A549 (cell line): Measurements from ENCODE around the gene CTNNA1. TPM values are rescaled to one million over a fixed set of nuclear protein-coding genes. Genes with fewer than 3 reads are reported as not detected.

Source experiments
- ATAC-seq, 2 experiments: fragments of 200-7000 bp in 1 of 2; fragments of >200 bp in 1 of 2; cut with Nextera tagmentation in 1 of 2; cut with Tn5 transposase in 1 of 2; 3 replicates each; pipeline versions ENCODE4 v1.8.0 to v1.9.1; 2018 to 2020; ENCODE audit warnings: mild to moderate bottlenecking in 1 of 2, moderate library complexity in 1 of 2
- CTCF ChIA-PET: fragments of 300-600 bp; sonication (Branson Sonifier 250); formaldehyde crosslinking; extraction: SDS; loops from one replicate; lab custom pipeline; 2021; ENCODE audit warnings: antibody characterized with exemption, inconsistent platforms; lab: Yijun Ruan, JAX
- POLR2A ChIA-PET: fragments of 350-600 bp; formaldehyde crosslinking; extraction: SDS; loops from one replicate; lab custom pipeline; 2021; ENCODE audit warnings: antibody characterized with exemption, inconsistent platforms; lab: Yijun Ruan, JAX
- DNase-seq, 2 experiments: peaks; one replicate each; pipeline versions ENCODE4 v3.0.0 to v3.0.0-alpha.2; 2011 to 2016; ENCODE audit warnings: low read depth in 1 of 2, low spot score in 1 of 2
- FAIRE-seq: peaks from 2 replicates; lab custom pipeline; 2011; peaks lifted over from hg19 to GRCh38; lab: Jason Lieb, UNC
- H3K27ac ChIP-seq, 2 experiments: fragments of >200 bp; sonication (Bioruptor Twin); formaldehyde crosslinking; 3 replicates each; pipeline ENCODE4 v1.5.1; 2016 to 2017
- H3K4me1 ChIP-seq: fragments of >200 bp; sonication (Bioruptor Twin); formaldehyde crosslinking; 3 replicates; pipeline ENCODE4 v1.6.1; 2016
- H3K4me2 ChIP-seq: fragments of >200 bp; sonication (Bioruptor Twin); formaldehyde crosslinking; 3 replicates; pipeline ENCODE4 v1.6.1; 2016
- H3K4me3 ChIP-seq: fragments of >200 bp; sonication (Bioruptor Twin); formaldehyde crosslinking; 3 replicates; pipeline ENCODE4 v1.5.1; 2016
- H3K9me3 ChIP-seq: fragments of >200 bp; sonication (Bioruptor Twin); formaldehyde crosslinking; 3 replicates; pipeline ENCODE4 v1.6.1; 2016
- CBX2 ChIP-seq: fragments of 200-600 bp; sonication (generic); IDR thresholded peaks from 2 replicates; pipeline ENCODE4 v1.6.1; 2016; ENCODE audit warnings: low read depth, mild to moderate bottlenecking, borderline replicate concordance
- CHD2 ChIP-seq: fragments of 150-350 bp; IDR thresholded peaks from 2 replicates; pipeline ENCODE4 v1.6.1; 2014; ENCODE audit warnings: low read length; ENCODE audit not compliant: partially characterized antibody
- CHD4 ChIP-seq: fragments of 200-600 bp; sonication (generic); IDR thresholded peaks from 2 replicates; pipeline ENCODE4 v1.6.1; 2016; ENCODE audit warnings: antibody characterized with exemption, mild to moderate bottlenecking, borderline replicate concordance
- EHF ChIP-seq: fragments of 250-450 bp; sonication (Bioruptor Pico); IDR thresholded peaks from 2 replicates; pipeline ENCODE4 v1.5.0; 2020; ENCODE audit warnings: mild to moderate bottlenecking
- EHMT2 ChIP-seq: fragments of 200-600 bp; sonication (generic); IDR thresholded peaks from 2 replicates; pipeline ENCODE4 v1.6.1; 2016; ENCODE audit warnings: antibody characterized with exemption, low read depth, mild to moderate bottlenecking, moderate library complexity
- FOSB ChIP-seq: fragments of 250-450 bp; sonication (Bioruptor Pico); IDR thresholded peaks from 2 replicates; pipeline ENCODE4 v1.5.0; 2020; ENCODE audit warnings: mild to moderate bottlenecking, moderate library complexity
- FOSL2 ChIP-seq, 2 experiments: fragments of 450-650 bp in 1 of 2; fragments of >200 bp in 1 of 2; sonication (Bioruptor Twin) in 1 of 2; formaldehyde crosslinking; IDR thresholded peaks; 2 replicates each; pipeline versions ENCODE4 v1.5.0 to v1.6.1; 2016 to 2020; ENCODE audit warnings: mild to moderate bottlenecking in 1 of 2, moderate library complexity in 1 of 2
- HOXB13 ChIP-seq: fragments of 250-450 bp; sonication (Bioruptor Pico); IDR thresholded peaks from 2 replicates; pipeline ENCODE4 v1.5.0; 2020; ENCODE audit warnings: low read depth, mild to moderate bottlenecking, moderate library complexity
- HOXB5 ChIP-seq: fragments of 250-450 bp; sonication (Bioruptor Pico); IDR thresholded peaks from 2 replicates; pipeline ENCODE4 v1.5.0; 2020; ENCODE audit warnings: mild to moderate bottlenecking, moderate library complexity
- JUN ChIP-seq, 2 experiments: fragments of >200 bp; sonication (Bioruptor Twin); formaldehyde crosslinking; IDR thresholded peaks; 2 replicates in 1 of 2; 3 replicates in 1 of 2; pipeline ENCODE4 v1.6.1; 2016 to 2017
- JUNB ChIP-seq: fragments of >200 bp; sonication (Bioruptor Twin); formaldehyde crosslinking; IDR thresholded peaks from 2 replicates; pipeline ENCODE4 v1.6.1; 2016
- KDM1A ChIP-seq: fragments of 200-600 bp; sonication (generic); IDR thresholded peaks from 2 replicates; pipeline ENCODE4 v1.6.1; 2016; ENCODE audit warnings: low read depth, mild to moderate bottlenecking
- MAZ ChIP-seq: fragments of 150-350 bp; IDR thresholded peaks from 2 replicates; pipeline ENCODE4 v1.6.1; 2014; ENCODE audit warnings: antibody characterized with exemption, low read depth, low read length, borderline replicate concordance
- NFE2L2 ChIP-seq: fragments of 150-350 bp; conservative IDR thresholded peaks from 2 replicates; pipeline ENCODE4 v1.6.1; 2014; ENCODE audit warnings: low read length
- NPAS2 ChIP-seq: fragments of 250-450 bp; sonication (Bioruptor Pico); IDR thresholded peaks from 2 replicates; pipeline ENCODE4 v1.8.0; 2022; ENCODE audit warnings: mild to moderate bottlenecking, moderate library complexity, borderline replicate concordance
- POLR2A ChIP-seq: IDR thresholded peaks from 2 replicates; pipeline ENCODE4 v1.6.1; 2012; ENCODE audit warnings: mild to moderate bottlenecking, low read length
- SREBF2 ChIP-seq: fragments of 450-650 bp; IDR thresholded peaks from 2 replicates; pipeline ENCODE4 v1.6.1; 2014; ENCODE audit warnings: mild to moderate bottlenecking, moderate library complexity
- ZSCAN20 ChIP-seq: fragments of 250-450 bp; sonication (Bioruptor Pico); IDR thresholded peaks from 2 replicates; pipeline ENCODE4 v1.8.0; 2022; ENCODE audit warnings: mild to moderate bottlenecking, moderate library complexity
- WGBS: methylation state at CpG from one replicate; pipeline ENCODE4 v1.1.6; 2017; ENCODE audit errors: missing lambda C conversion rate; 5-methylcytosine and 5-hydroxymethylcytosine counted together
- polyA plus RNA-seq, 4 experiments: library from polyadenylated mRNA; depleted of rRNA in 3 of 4; stranded (reverse); fragments of >200 nt; fragmentation: RNase III in 1 of 4; extraction: RNeasy Plus Mini Kit Qiagen cat#74134 plus additional on column Dnase treatment in 1 of 4; gene quantifications; 2 replicates in 3 of 4; 3 replicates in 1 of 4; pipeline ENCODE4 v1.2.3, GENCODE V29; 2011 to 2017
- TF ChIP-seq, protein P1 (sequence below): IDR thresholded peaks from 2 replicates; pipeline ENCODE4 v1.6.1; 2012
- TF ChIP-seq, protein P2 (sequence below): IDR thresholded peaks from 2 replicates; pipeline ENCODE4 v1.6.1; 2012
- TF ChIP-seq, protein P3 (sequence below): fragments of >200 bp; sonication (Bioruptor Twin); formaldehyde crosslinking; IDR thresholded peaks from 3 replicates; pipeline ENCODE4 v1.5.1; 2016
- TF ChIP-seq, protein P4 (sequence below): fragments of 150-350 bp; IDR thresholded peaks from 2 replicates; pipeline ENCODE4 v1.6.1; 2014; ENCODE audit warnings: low read depth, mild to moderate bottlenecking, low read length

CTNNA1 gene
- polyA plus RNA-seq, 2 of the 4 experiments (the other 2 are of a cell fraction): 154 to 184 TPM

DNA sequence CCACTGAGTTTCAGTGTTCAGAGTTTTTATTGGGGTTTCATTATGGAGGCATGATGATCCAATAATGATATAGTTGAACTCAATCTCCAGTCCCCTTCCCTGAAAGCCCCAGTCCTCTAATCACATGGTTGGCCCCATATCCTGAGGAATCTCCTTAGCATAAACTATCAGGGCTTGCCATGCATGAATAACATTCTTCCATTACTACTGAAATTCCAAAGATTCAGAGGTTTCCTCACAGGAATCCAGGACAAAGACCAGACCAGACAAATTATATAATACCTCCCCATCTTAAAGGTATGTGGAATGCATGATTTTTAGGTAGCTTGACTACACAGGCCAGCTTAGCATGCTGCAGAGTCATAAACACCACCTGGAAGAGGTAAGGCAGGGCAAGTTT lies 137.4 kb downstream of the CTNNA1 start (continued):
- TF ChIP-seq, protein P1, sequence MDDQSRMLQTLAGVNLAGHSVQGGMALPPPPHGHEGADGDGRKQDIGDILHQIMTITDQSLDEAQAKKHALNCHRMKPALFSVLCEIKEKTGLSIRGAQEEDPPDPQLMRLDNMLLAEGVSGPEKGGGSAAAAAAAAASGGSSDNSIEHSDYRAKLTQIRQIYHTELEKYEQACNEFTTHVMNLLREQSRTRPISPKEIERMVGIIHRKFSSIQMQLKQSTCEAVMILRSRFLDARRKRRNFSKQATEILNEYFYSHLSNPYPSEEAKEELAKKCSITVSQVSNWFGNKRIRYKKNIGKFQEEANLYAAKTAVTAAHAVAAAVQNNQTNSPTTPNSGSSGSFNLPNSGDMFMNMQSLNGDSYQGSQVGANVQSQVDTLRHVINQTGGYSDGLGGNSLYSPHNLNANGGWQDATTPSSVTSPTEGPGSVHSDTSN: no peak
- TF ChIP-seq ZSCAN20 (CRISPR knock-in tag): no peak
- no peak for TF ChIP-seq EHMT2
- no peak for TF ChIP-seq JUN (IDR thresholded peaks at IDR 0.05)
- TF ChIP-seq, protein P2, sequence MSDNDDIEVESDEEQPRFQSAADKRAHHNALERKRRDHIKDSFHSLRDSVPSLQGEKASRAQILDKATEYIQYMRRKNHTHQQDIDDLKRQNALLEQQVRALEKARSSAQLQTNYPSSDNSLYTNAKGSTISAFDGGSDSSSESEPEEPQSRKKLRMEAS: no peak
- no peak for TF ChIP-seq EHF (CRISPR knock-in tag)
- TF ChIP-seq CBX2: no peak

DNA sequence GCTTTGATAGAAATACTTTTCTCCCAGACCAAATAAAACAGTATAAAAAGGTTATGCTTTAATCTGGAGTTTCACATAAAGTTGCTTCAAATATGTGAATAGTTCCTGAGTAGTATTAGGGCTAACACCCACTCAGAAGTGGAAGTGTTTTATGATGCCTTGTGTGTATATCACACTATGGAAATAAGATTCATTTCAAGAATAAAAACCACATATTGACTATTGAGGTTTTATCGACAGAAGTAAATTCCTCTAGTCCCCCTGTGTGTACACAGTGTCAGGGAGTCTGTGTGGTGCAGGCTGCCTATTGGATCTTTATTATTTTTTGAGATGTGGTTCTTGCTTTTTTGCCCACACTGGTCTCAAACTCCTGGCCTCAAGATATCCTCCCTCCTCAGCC lies 142.7 kb downstream of the CTNNA1 start:
- Histone ChIP-seq H3K4me2 (no peak overlapping the region), H3K9me3 (0 out of 3 replicates have a peak, but pooled peaks cover 1% of the 10 kb centered on the region), H3K27ac (no peak overlapping the region), H3K4me3 (no peak overlapping the region), H3K4me1 (peaks cover 7% of the 10 kb centered on the region)
- DNase-seq: no peak
- no peak for ATAC-seq
- WGBS: 100% methylated on average over 1 of the region's 1 CpG
- FAIRE-seq: no peak
- POLR2A ChIA-PET: no interaction called here
- CTCF ChIA-PET: interaction anchor here (0.5 kb wide), 1 partner anchor 359 kb away, joined by 4 read pairs; no protein-coding TSS in a partner anchor
- TF ChIP-seq, protein P3, sequence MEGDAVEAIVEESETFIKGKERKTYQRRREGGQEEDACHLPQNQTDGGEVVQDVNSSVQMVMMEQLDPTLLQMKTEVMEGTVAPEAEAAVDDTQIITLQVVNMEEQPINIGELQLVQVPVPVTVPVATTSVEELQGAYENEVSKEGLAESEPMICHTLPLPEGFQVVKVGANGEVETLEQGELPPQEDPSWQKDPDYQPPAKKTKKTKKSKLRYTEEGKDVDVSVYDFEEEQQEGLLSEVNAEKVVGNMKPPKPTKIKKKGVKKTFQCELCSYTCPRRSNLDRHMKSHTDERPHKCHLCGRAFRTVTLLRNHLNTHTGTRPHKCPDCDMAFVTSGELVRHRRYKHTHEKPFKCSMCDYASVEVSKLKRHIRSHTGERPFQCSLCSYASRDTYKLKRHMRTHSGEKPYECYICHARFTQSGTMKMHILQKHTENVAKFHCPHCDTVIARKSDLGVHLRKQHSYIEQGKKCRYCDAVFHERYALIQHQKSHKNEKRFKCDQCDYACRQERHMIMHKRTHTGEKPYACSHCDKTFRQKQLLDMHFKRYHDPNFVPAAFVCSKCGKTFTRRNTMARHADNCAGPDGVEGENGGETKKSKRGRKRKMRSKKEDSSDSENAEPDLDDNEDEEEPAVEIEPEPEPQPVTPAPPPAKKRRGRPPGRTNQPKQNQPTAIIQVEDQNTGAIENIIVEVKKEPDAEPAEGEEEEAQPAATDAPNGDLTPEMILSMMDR: no peak
- TF ChIP-seq SREBF2 (no peak), NFE2L2 (no peak), CHD2 (no peak), KDM1A (no peak), CHD4 (no peak), NPAS2 (CRISPR knock-in tag) (no peak), JUNB (no peak), POLR2A (no peak), HOXB13 (CRISPR knock-in tag) (no peak), FOSB (CRISPR knock-in tag) (no peak)
- TF ChIP-seq, protein P4, sequence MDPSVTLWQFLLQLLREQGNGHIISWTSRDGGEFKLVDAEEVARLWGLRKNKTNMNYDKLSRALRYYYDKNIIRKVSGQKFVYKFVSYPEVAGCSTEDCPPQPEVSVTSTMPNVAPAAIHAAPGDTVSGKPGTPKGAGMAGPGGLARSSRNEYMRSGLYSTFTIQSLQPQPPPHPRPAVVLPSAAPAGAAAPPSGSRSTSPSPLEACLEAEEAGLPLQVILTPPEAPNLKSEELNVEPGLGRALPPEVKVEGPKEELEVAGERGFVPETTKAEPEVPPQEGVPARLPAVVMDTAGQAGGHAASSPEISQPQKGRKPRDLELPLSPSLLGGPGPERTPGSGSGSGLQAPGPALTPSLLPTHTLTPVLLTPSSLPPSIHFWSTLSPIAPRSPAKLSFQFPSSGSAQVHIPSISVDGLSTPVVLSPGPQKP: no peak
- TF ChIP-seq, protein P2: no peak

DNA sequence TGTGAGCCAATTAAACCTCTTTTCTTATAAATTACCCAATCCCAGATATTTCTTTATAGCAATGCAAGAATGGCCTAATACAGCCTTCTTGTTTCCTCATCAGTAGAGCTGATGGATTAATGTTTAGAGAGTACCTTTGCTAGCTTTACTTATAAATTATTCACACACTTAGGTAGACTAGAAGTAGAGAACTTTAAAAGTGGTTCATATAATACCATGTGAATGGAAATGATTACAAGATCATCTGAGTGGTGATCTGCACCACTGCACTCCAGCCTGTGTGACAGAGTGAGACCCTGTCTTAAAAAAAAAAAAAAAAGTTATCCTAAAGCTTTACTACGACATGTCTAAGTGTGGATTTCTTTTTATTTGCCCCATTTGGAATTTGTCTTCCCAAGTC lies 145.1 kb downstream of the CTNNA1 start:
- ATAC-seq: no peak

More for the DNA sequence above, 145.1 kb downstream of the CTNNA1 start:
- Histone ChIP-seq H3K9me3 (no peaks in the 10 kb centered on the region), H3K27ac (no peak overlapping the region), H3K4me2 (no peak overlapping the region), H3K4me1 (peaks cover 13% of the 10 kb centered on the region), H3K4me3 (no peak overlapping the region)
- WGBS: 85% methylated on average over 1 of the region's 1 CpG
- DNase-seq (no peak), FAIRE-seq (no peak)
- TF ChIP-seq JUN (IDR thresholded peaks at IDR 0.05): no peak
- no peak for TF ChIP-seq FOSL2 (IDR thresholded peaks at IDR 0.05)
- TF ChIP-seq FOSL2 (CRISPR knock-in tag; IDR thresholded peaks at IDR 0.05): no peak
- no peak for TF ChIP-seq MAZ
- no peak for TF ChIP-seq HOXB5 (CRISPR knock-in tag)
- ChIA-PET POLR2A (no interaction called here), CTCF (no interaction called here)
